Endometrial microvascular endothelial cells (primary cell): ENCODE measurements around the gene SYMPK. TPM values are rescaled to one million over a fixed set of nuclear protein-coding genes. Genes with fewer than 3 reads are reported as not detected.

ENCODE experiments used
- in situ Hi-C: cut with HindIII; loops from 2 replicates; pipeline ENCODE4 v1.10.0; 2017; ENCODE audit warnings: low sequenced_read_pairs, low pct_unique_long_range_greater_than_20kb; ENCODE audit errors: inconsistent ontology term
- total RNA-seq: library from RNA; depleted of rRNA; stranded (reverse); fragments of >200 nt; gene quantifications from one replicate; pipeline ENCODE4 v1.2.3, GENCODE V29; 2015; ENCODE audit errors: inconsistent ontology term

SYMPK gene
- total RNA-seq, 1 donor from 2014 or later: 44.8 TPM

GRCh38 chr19:45774765-45775164 is 88.2 kb downstream of the SYMPK start:
- in situ Hi-C loops: no loop called here

DNA sequence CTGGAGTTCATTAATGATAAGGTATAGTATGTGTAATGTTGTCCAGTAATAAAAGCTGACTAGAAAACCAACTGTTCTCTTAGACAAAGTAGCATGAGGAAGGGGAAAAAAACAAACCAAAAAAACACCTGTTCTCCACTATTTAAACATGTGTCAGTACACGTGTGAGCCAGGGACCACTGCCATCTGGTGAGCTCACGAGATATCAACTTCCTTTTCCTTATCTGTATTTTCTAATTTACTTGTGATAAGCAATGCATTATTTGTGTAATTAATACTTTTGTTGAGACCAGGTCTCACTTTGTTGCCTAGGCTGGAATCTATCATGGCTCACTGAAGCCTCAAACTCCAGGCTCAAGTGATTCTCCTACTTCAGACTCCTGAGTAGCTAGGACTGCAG is 89.6 kb downstream of the SYMPK start:
- in situ Hi-C loops: no loop called here

DNA sequence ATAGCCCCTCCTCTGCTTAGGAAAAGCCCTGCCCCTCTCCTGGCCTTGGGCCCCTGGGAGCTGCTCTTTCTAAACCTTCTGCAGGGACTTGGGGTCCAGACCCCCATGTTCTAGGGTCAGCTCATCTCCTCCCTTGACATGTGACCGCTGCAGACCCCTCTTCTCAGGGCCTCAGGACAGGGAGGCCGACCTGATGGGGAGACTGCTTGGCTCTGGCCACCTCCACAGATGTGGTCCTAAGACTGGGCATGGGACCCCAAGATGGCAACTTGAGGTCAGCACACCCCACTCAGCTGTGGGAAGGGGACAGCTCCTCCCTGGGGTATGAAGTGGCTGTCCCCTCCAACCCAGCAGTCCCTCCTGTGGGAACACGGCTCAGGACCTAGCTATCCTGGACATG is 90.0 kb downstream of the SYMPK start:
- in situ Hi-C loops: no loop called here

DNA sequence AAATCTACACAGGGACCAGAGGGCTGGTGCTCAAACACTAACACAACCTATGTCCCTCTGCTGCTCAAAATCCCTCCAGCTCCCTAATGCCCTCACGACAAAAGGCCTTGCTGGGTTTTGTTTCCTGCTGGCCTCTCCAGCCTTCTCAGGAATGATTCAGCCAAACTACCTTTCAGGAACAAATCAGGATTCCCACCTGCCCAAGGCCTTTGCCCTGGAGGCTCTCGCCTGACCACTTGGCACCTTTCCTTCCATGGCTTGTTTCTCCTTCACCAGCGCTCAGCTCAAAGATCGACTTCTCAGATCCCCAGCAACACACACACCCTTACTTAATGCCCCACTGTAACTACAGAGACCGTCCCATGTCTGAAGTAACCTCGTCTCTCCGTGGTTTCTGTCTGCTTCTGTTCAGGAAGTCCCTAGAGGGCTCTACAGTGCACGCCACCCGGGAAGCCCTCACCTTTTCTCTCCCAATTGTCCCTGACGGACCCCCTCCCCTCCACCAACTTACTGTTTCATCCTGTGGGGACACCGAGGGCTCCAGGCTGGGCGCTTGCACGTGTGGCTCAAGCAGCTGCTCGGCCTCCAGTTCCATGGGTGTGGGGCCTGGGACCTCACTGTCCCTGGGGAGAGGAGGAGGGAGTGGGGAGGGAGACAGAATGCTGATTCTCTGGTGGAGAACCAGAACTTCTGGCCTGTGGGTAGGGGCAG is 90.7 kb downstream of the SYMPK start:
- in situ Hi-C loops: no loop called here

DNA sequence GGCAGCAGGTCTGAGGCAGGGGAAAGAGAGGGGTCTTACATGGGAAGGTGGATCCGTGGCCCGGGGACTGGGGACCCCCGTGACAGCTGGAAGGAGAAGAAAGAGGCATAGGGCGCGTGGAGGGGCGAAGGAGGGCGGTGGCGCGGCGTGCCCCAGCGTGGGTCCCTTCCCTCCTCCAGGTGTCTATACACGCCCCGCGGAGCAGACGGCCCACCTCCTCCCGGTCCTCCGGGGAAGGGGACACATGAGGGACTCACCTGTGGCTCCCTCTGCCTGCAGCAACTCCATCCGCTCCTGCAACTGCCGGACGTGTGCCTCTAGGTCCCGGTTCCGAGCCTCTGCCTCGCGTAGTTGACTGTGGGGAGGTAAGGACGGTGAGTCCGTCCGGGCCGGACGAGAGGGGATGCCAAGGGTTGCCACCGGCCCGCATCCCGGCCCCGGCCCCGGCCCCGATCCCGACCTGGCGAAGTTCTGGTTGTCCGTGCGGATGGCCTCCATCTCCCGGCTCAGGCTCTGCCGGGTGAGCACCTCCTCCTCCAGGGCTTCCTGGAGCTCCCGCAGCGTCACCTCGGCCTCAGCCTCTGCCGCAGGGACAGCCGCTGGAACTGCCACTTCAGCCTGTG is 91.5 kb downstream of the SYMPK start:
- in situ Hi-C loops: no loop called here

GRCh38 chr19:45770192-45771101 is 92.5 kb downstream of the SYMPK start:
- in situ Hi-C loops: no loop called here

DNA sequence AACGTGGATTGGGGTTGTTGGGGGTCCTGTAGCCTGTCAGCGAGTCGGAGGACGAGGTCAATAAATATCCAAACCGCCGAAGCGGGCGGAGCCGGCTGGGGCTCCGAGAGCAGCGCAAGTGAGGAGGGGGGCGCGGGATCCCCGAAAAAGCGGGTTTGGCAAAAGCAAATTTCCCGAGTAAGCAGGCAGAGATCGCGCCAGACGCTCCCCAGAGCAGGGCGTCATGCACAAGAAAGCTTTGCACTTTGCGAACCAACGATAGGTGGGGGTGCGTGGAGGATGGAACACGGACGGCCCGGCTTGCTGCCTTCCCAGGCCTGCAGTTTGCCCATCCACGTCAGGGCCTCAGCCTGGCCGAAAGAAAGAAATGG is 93.1 kb downstream of the SYMPK start:
- in situ Hi-C loops: no loop called here

- in situ Hi-C loops: no loop called here
Observed at GRCh38 chr19:45768984-45769782, 93.8 kb downstream of the SYMPK start, which contains the start of gene SIX5. Gene SIX5, minus strand, starts transcription at chr19:45769252. Its CDS starts 408 bp downstream, at chr19:45768844.

- in situ Hi-C loops: no loop called here
Observed at GRCh38 chr19:45768655-45768983, 94.3 kb downstream of the SYMPK start.

GRCh38 chr19:45767881-45768654 is 94.9 kb downstream of the SYMPK start:
- in situ Hi-C loops: no loop called here

- in situ Hi-C loops: no loop called here
Observed at GRCh38 chr19:45767410-45767880, 95.5 kb downstream of the SYMPK start.

DNA sequence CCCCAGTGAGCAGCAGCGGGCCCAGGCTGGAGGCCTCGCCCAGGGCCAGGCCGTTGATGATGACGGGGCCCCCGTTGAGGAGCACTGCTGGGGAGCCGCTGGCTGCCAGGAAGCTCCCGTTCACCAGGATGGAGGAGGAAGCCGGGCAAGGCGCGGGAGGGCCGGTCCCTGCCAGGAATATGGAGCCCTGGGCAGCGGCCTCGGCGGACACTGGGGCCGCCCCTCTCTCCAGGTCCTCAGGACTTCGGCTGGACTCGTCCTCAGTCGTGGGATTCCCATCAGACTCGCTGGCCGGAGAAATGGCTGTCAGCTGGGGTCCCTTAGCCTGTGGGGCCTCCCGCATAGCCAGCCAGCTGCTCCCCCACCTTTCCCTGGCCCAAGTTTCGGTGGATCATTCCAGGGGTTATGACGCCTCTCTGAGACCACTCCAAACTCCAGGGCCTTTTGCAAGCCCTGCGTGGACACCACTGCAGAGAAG is 96.0 kb downstream of the SYMPK start:
- in situ Hi-C loops: no loop called here

GRCh38 chr19:45766296-45766868 is 96.6 kb downstream of the SYMPK start:
- in situ Hi-C loops: no loop called here

GRCh38 chr19:45765702-45766295 is 97.1 kb downstream of the SYMPK start:
- in situ Hi-C loops: no loop called here
